SK-N-SH treated with all-trans-retinoic acid at 6 μM for 48 hours (cell line): Measurements from ENCODE around the gene ADIPOR1.
"Not testable (repeated sequence)": the region's sequence is repeated elsewhere in the genome, so short reads cannot be mapped to it uniquely, and the experiment has no call there.

Experiments
- ATAC-seq: fragments of 200-7000 bp; cut with Tn5 transposase; 3 replicates; pipeline ENCODE4 v1.9.1; 2020; ENCODE audit warnings: mild to moderate bottlenecking, moderate library complexity
- ARNTL ChIP-seq: fragments of 450-650 bp; formaldehyde crosslinking; IDR thresholded peaks from 2 replicates; pipeline ENCODE4 v1.5.0; 2020; ENCODE audit warnings: low read depth, mild to moderate bottlenecking, moderate library complexity, borderline replicate concordance
- BACH2 ChIP-seq: fragments of 250-450 bp; sonication (Bioruptor Pico); IDR thresholded peaks from 2 replicates; pipeline ENCODE4 v1.9.0; 2021; ENCODE audit warnings: mild to moderate bottlenecking, borderline replicate concordance
- CREB5 ChIP-seq: fragments of 250-450 bp; sonication (Bioruptor Pico); IDR thresholded peaks from 2 replicates; pipeline ENCODE4 v1.5.1; 2020; ENCODE audit warnings: low read depth, mild to moderate bottlenecking, moderate library complexity
- CSRNP3 ChIP-seq: fragments of 250-450 bp; sonication (Bioruptor Pico); IDR thresholded peaks from 2 replicates; pipeline ENCODE4 v1.5.1; 2021; ENCODE audit warnings: mild to moderate bottlenecking, moderate library complexity
- ESRRG ChIP-seq: fragments of 250-450 bp; sonication (Bioruptor Pico); IDR thresholded peaks from 2 replicates; pipeline ENCODE4 v1.6.1; 2021; ENCODE audit warnings: mild to moderate bottlenecking
- GLIS3 ChIP-seq: fragments of 250-450 bp; sonication (Bioruptor Pico); IDR thresholded peaks from 2 replicates; pipeline ENCODE4 v1.5.0; 2020; ENCODE audit warnings: mild to moderate bottlenecking, moderate library complexity
- ISL1 ChIP-seq: fragments of 250-450 bp; sonication (Bioruptor Pico); IDR thresholded peaks from 2 replicates; pipeline ENCODE4 v2.1.2; 2022; ENCODE audit warnings: mild to moderate bottlenecking, moderate library complexity
- OSR1 ChIP-seq: fragments of 250-450 bp; sonication (Bioruptor Pico); IDR thresholded peaks from 2 replicates; pipeline ENCODE4 v1.8.0; 2022; ENCODE audit warnings: moderate library complexity, mild to moderate bottlenecking, inconsistent platforms
- POU6F1 ChIP-seq: fragments of 250-450 bp; sonication (Bioruptor Pico); IDR thresholded peaks from 2 replicates; pipeline ENCODE4 v1.8.0; 2021; ENCODE audit warnings: low read depth, mild to moderate bottlenecking, moderate library complexity, borderline replicate concordance
- PPARA ChIP-seq: fragments of 250-450 bp; sonication (Bioruptor Pico); IDR thresholded peaks from 2 replicates; pipeline ENCODE4 v1.5.0; 2020; ENCODE audit warnings: mild to moderate bottlenecking, borderline replicate concordance
- SNAI2 ChIP-seq: fragments of 250-450 bp; sonication (Bioruptor Pico); IDR thresholded peaks from 2 replicates; pipeline ENCODE4 v1.5.0; 2020; ENCODE audit warnings: mild to moderate bottlenecking, moderate library complexity
- TCF4 ChIP-seq: fragments of 250-450 bp; sonication (Bioruptor Pico); IDR thresholded peaks from 2 replicates; pipeline ENCODE4 v1.8.0; 2021; ENCODE audit warnings: mild to moderate bottlenecking, moderate library complexity, borderline replicate concordance
- TOX ChIP-seq: fragments of 250-450 bp; sonication (Bioruptor Pico); IDR thresholded peaks from 2 replicates; pipeline ENCODE4 v1.8.0; 2021; ENCODE audit warnings: mild to moderate bottlenecking, moderate library complexity, borderline replicate concordance
- TSHZ2 ChIP-seq: fragments of 250-450 bp; sonication (Bioruptor Pico); IDR thresholded peaks from 2 replicates; pipeline ENCODE4 v1.5.0; 2020; ENCODE audit warnings: mild to moderate bottlenecking, moderate library complexity
- ZC3H10 ChIP-seq: fragments of 250-450 bp; sonication (Bioruptor Pico); IDR thresholded peaks from 2 replicates; pipeline ENCODE4 v1.5.1; 2021; ENCODE audit warnings: mild to moderate bottlenecking, moderate library complexity
- ZFP3 ChIP-seq: fragments of 250-450 bp; sonication (Bioruptor Pico); IDR thresholded peaks from 2 replicates; pipeline ENCODE4 v1.5.0; 2020; ENCODE audit warnings: mild to moderate bottlenecking, moderate library complexity
- ZFP30 ChIP-seq: fragments of 450-650 bp; formaldehyde crosslinking; IDR thresholded peaks from 2 replicates; pipeline ENCODE4 v1.5.0; 2022; ENCODE audit warnings: mild to moderate bottlenecking, moderate library complexity
- ZNF565 ChIP-seq: fragments of 450-650 bp; formaldehyde crosslinking; conservative IDR thresholded peaks from 2 replicates; pipeline ENCODE4 v1.5.0; 2020; ENCODE audit warnings: low read depth, mild to moderate bottlenecking, moderate library complexity
- ZNF70 ChIP-seq: fragments of 450-650 bp; formaldehyde crosslinking; IDR thresholded peaks from 2 replicates; pipeline ENCODE4 v1.5.0; 2020; ENCODE audit warnings: mild to moderate bottlenecking, moderate library complexity
- ZNF8 ChIP-seq: fragments of 450-650 bp; formaldehyde crosslinking; IDR thresholded peaks from 2 replicates; pipeline ENCODE4 v1.5.0; 2020; ENCODE audit warnings: mild to moderate bottlenecking, moderate library complexity

ADIPOR1 gene

GRCh38 chr1:202957733-202958543, at the start of gene ADIPOR1:
Gene ADIPOR1, minus strand, starts transcription at chr1:202958312. Its CDS starts 7,242 bp downstream, at chr1:202951070.
- ATAC-seq, result peak; percentile 99

GRCh38 chr1:203006948-203007871, 49.1 kb upstream of the ADIPOR1 start, which contains the start of gene TMEM183A:
Gene TMEM183A, plus strand, starts transcription at chr1:203007374. Its CDS starts 92 bp downstream, at chr1:203007466.
- TF ChIP-seq ESRRG (no peak), SNAI2 (CRISPR knock-in tag) (no peak), CSRNP3 (CRISPR knock-in tag) (no peak), TCF4 (CRISPR knock-in tag) (no peak), TOX (CRISPR knock-in tag) (no peak), GLIS3 (no peak), PPARA (CRISPR knock-in tag) (no peak), ZNF8 (no peak), ISL1 (no peak), BACH2 (CRISPR knock-in tag) (no peak), POU6F1 (no peak; the same call in 1 of the 2 replicates), ZFP3 (CRISPR knock-in tag) (no peak; the same call in 1 of the 2 replicates)
- peak; percentile 97 for ATAC-seq

More at GRCh38 chr1:202957733-202958543, at the start of gene ADIPOR1:
- no peak for TF ChIP-seq PPARA (CRISPR knock-in tag)
- TF ChIP-seq POU6F1, result no peak
- no peak for TF ChIP-seq ZNF565 (CRISPR knock-in tag)
- 0 out of 2 replicates have a peak, but pooled peaks have one; percentile 23 for TF ChIP-seq GLIS3

- ATAC-seq, result not testable (repeated sequence)
These were observed 47.5 kb upstream of the ADIPOR1 start for GRCh38 chr1:203005395-203006142.

- ATAC-seq, result no peak
- TF ChIP-seq ESRRG (no peak), ZNF8 (no peak), BACH2 (CRISPR knock-in tag) (no peak), ISL1 (no peak), TSHZ2 (CRISPR knock-in tag) (no peak)
These were observed 44.8 kb upstream of the ADIPOR1 start for GRCh38 chr1:203002951-203003350.

GRCh38 chr1:203001986-203002385, 43.9 kb upstream of the ADIPOR1 start:
- ATAC-seq, result no peak
- no peak for TF ChIP-seq TCF4 (CRISPR knock-in tag)
- no peak for TF ChIP-seq TOX (CRISPR knock-in tag)
- TF ChIP-seq ARNTL (CRISPR knock-in tag), result no peak
- no peak for TF ChIP-seq ZC3H10 (CRISPR knock-in tag)
- TF ChIP-seq ZFP30 (CRISPR knock-in tag), result no peak
- TF ChIP-seq ESRRG, result no peak
- no peak for TF ChIP-seq ZNF70 (CRISPR knock-in tag)
- TF ChIP-seq SNAI2 (CRISPR knock-in tag), result no peak
- TF ChIP-seq OSR1 (CRISPR knock-in tag), result no peak
- no peak for TF ChIP-seq ZNF565 (CRISPR knock-in tag)
- no peak for TF ChIP-seq CREB5
- TF ChIP-seq PPARA (CRISPR knock-in tag), result no peak
- TF ChIP-seq CSRNP3 (CRISPR knock-in tag), result no peak
